Gastrocnemius medialis (tissue), 4 donors: ENCODE measurements around the gene MYO7A.

Source experiments
- POLR2A ChIP-seq, 2 donors: fragments of 450-650 bp; IDR thresholded peaks; one replicate each; pipeline ENCODE4 v1.6.1; 2017; ENCODE audit warnings: antibody characterized with exemption in 2 of 2, mild to moderate bottlenecking in 2 of 2, moderate library complexity in 2 of 2
- TF ChIP-seq, protein P1 (sequence below), 5 experiments: fragments of 450-650 bp in 3 of 5; fragments of 200-600 bp in 2 of 5; sonication (generic) in 2 of 5; IDR thresholded peaks in 4 of 5; conservative IDR thresholded peaks in 1 of 5; 1 replicate in 4 of 5; 2 replicates in 1 of 5; pipeline ENCODE4 v1.5.1; 2016 to 2019; ENCODE audit warnings: antibody characterized with exemption in 5 of 5, mild to moderate bottlenecking in 3 of 5, moderate library complexity in 3 of 5

DNA sequence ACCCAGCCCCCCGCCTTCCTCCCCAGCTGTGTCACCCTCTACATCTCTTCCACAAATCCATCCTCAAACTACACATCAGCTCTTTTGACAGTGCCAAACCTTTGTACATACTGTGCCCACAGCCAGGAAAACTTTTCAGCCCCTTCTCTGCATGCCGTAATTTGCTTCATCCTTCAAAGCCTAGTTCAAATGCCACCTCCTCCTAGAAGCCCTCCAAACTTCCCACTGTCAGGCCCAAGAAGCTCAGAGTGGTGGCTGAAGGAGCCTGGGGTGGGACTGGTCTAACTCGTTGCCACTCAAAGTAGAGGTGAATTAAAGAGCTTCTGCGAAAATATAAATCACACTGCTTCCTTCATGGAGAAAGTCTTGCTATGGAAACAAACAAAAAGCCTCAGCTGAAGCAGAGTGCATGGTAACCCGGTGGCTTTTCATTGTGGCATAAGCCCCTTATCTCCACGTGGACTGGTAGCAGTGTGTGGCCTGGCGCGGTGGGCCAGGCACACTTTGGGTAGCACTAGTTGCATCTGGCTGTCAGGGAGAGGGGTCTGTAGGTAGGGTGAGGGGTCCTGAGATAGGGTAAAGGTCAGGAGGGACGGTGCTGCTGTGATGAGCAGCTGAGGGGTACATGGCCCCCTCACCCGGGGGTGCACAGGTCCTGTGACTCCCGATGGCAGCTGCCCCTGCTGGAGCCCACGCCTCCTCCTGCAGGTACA is 76.9 kb downstream of the MYO7A start:
- TF ChIP-seq POLR2A (IDR thresholded peaks at IDR 0.05) = no peak
- TF ChIP-seq, protein P1, sequence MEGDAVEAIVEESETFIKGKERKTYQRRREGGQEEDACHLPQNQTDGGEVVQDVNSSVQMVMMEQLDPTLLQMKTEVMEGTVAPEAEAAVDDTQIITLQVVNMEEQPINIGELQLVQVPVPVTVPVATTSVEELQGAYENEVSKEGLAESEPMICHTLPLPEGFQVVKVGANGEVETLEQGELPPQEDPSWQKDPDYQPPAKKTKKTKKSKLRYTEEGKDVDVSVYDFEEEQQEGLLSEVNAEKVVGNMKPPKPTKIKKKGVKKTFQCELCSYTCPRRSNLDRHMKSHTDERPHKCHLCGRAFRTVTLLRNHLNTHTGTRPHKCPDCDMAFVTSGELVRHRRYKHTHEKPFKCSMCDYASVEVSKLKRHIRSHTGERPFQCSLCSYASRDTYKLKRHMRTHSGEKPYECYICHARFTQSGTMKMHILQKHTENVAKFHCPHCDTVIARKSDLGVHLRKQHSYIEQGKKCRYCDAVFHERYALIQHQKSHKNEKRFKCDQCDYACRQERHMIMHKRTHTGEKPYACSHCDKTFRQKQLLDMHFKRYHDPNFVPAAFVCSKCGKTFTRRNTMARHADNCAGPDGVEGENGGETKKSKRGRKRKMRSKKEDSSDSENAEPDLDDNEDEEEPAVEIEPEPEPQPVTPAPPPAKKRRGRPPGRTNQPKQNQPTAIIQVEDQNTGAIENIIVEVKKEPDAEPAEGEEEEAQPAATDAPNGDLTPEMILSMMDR (IDR thresholded peaks at IDR 0.05 in 4 of 5, conservative IDR thresholded peaks at IDR 0.05 in 1 of 5) = no peak
